Measurements from ENCODE around the gene H19. TPM values are rescaled to one million over a fixed set of nuclear protein-coding genes. Genes with fewer than 3 reads are reported as not detected.

Gene H19
- total and polyA plus RNA-seq, 2 donors (not counting 1 experiment from before 2014, with no cell fraction given): 1.8 to 8.9 TPM

DNA sequence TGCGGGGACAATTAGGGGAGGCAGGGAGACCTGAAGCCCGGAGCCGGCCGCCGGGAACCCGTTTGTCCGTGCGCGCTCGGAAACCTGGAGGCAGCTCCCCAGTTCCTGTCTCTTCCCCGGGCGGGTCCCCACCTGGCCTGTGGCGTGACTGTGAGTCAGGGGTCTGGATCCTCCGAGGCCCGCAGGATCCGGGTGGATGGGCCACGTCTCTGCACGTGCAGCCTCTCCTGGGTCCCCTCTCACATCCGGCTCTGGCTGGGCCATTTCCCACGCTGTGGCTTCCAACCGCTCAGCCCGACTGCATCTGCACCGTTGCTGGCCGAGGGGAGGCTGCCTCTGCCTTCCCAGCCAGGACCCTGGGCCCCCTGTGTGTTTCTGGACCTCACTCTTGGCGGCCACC is 14.8 kb upstream of the H19 start:
- H3K27ac ChIP-seq (ENCODE audit: insufficient read depth, low read length): no peak overlapping the region
- no peak overlapping the region for H3K4me2 ChIP-seq (ENCODE audit: extremely low read depth, insufficient read depth, low read length)
- no peaks in the 10 kb centered on the region for H4K20me1 ChIP-seq (ENCODE audit: control insufficient read depth, extremely low read depth, insufficient read depth, low read length)
- DNase-seq (ENCODE audit: low read depth in 2 of 2): no peak
- no peak overlapping the region for H3K4me3 ChIP-seq (replicated peaks in 1 of 4; ENCODE audit: control extremely low read depth in 1 of 4, insufficient read depth in 1 of 4, low read depth in 3 of 4, low read length in 4 of 4)
- H3K27me3 ChIP-seq (ENCODE audit: control insufficient read depth, insufficient read depth, low read length): no peaks in the 10 kb centered on the region
- H2AFZ ChIP-seq (ENCODE audit: low read length): no peak overlapping the region
- H3K9me3 ChIP-seq (ENCODE audit: control insufficient read depth, insufficient read depth, low read depth, low read length): no peaks in the 10 kb centered on the region
- H3K4me1 ChIP-seq (ENCODE audit: control insufficient read depth, extremely low read depth, insufficient read depth, low read length): no peaks in the 10 kb centered on the region
- H3K9ac ChIP-seq (ENCODE audit: insufficient read depth, low read length): no peak overlapping the region
- H3K36me3 ChIP-seq (ENCODE audit: control insufficient read depth, insufficient read depth, low read length): no peaks in the 10 kb centered on the region
- no peak for TF ChIP-seq EZH2 (IDR thresholded peaks at IDR 0.05; ENCODE audit: low read length, missing control alignments)
- TF ChIP-seq, protein P1, sequence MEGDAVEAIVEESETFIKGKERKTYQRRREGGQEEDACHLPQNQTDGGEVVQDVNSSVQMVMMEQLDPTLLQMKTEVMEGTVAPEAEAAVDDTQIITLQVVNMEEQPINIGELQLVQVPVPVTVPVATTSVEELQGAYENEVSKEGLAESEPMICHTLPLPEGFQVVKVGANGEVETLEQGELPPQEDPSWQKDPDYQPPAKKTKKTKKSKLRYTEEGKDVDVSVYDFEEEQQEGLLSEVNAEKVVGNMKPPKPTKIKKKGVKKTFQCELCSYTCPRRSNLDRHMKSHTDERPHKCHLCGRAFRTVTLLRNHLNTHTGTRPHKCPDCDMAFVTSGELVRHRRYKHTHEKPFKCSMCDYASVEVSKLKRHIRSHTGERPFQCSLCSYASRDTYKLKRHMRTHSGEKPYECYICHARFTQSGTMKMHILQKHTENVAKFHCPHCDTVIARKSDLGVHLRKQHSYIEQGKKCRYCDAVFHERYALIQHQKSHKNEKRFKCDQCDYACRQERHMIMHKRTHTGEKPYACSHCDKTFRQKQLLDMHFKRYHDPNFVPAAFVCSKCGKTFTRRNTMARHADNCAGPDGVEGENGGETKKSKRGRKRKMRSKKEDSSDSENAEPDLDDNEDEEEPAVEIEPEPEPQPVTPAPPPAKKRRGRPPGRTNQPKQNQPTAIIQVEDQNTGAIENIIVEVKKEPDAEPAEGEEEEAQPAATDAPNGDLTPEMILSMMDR (conservative IDR thresholded peaks at IDR 0.05 in 1 of 2, IDR thresholded peaks at IDR 0.05 in 1 of 2; ENCODE audit: low read depth in 1 of 2, low read length in 2 of 2): no peak
- H3K79me2 ChIP-seq (ENCODE audit: control insufficient read depth, insufficient read depth, low read length): no peaks in the 10 kb centered on the region

DNA sequence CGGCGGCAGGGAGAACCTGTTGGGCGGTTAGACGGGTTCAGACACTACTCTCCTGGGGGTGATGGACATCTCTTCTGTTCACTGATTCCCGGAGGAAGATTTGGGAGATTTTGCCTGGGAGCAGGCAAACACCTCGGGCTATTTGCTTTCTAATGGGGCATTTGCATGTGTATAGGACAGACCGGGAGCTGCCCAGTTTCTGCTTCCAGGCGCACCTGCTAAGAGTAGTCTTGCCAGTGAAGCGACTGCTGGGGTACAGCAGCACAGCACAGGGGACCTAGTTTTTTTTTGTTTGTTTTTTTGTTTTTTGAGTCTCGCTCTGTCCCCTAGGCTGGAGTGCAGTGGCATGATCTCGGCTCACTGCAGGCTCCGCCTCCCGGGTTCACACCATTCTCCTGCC is 6.8 kb upstream of the H19 start:
- TF ChIP-seq EZH2 (IDR thresholded peaks at IDR 0.05; ENCODE audit: low read length, missing control alignments): no peak
- TF ChIP-seq, protein P1 (conservative IDR thresholded peaks at IDR 0.05 in 1 of 2, IDR thresholded peaks at IDR 0.05 in 1 of 2; ENCODE audit: low read depth in 1 of 2, low read length in 2 of 2): no peak
- Histone ChIP-seq H3K36me3 (ENCODE audit: control insufficient read depth, insufficient read depth, low read length) (no peaks in the 10 kb centered on the region), H3K79me2 (ENCODE audit: control insufficient read depth, insufficient read depth, low read length) (no peaks in the 10 kb centered on the region), H3K4me3 (replicated peaks in 1 of 4; ENCODE audit: control extremely low read depth in 1 of 4, insufficient read depth in 1 of 4, low read depth in 3 of 4, low read length in 4 of 4) (no peak overlapping the region), H3K27me3 (ENCODE audit: control insufficient read depth, insufficient read depth, low read length) (no peaks in the 10 kb centered on the region), H2AFZ (ENCODE audit: low read length) (no peak overlapping the region), H3K9ac (ENCODE audit: insufficient read depth, low read length) (no peak overlapping the region), H3K9me3 (ENCODE audit: control insufficient read depth, insufficient read depth, low read depth, low read length) (no peaks in the 10 kb centered on the region), H3K4me1 (ENCODE audit: control insufficient read depth, extremely low read depth, insufficient read depth, low read length) (no peaks in the 10 kb centered on the region), H4K20me1 (ENCODE audit: control insufficient read depth, extremely low read depth, insufficient read depth, low read length) (no peaks in the 10 kb centered on the region), H3K27ac (ENCODE audit: insufficient read depth, low read length) (no peak overlapping the region), H3K4me2 (ENCODE audit: extremely low read depth, insufficient read depth, low read length) (no peak overlapping the region)
- no peak for DNase-seq (ENCODE audit: low read depth in 2 of 2)

DNA sequence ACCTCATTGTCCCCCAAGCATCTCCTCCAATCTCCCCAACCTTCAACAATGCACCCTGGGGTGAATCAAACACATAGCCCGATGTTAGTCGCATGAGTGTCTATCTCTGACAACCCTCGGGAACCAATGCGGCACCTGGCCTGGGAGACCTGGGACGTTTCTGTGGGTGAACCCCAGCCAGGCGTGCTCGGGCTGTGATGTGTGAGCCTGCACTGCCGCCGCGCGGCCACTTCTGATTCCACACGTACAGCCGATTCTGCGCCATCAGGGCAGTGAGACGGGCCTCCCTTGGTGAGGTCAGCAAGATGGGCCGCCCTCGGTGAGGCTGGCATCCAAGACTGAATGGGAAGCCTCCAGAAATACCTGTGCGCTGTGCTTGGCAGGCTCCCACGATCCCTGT is 5.2 kb upstream of the H19 start:
- Histone ChIP-seq H3K27me3 (ENCODE audit: control insufficient read depth, insufficient read depth, low read length) (no peaks in the 10 kb centered on the region), H3K27ac (ENCODE audit: insufficient read depth, low read length) (no peak overlapping the region), H3K9me3 (ENCODE audit: control insufficient read depth, insufficient read depth, low read depth, low read length) (no peaks in the 10 kb centered on the region), H3K36me3 (ENCODE audit: control insufficient read depth, insufficient read depth, low read length) (no peaks in the 10 kb centered on the region), H3K9ac (ENCODE audit: insufficient read depth, low read length) (no peak overlapping the region), H3K79me2 (ENCODE audit: control insufficient read depth, insufficient read depth, low read length) (no peaks in the 10 kb centered on the region), H2AFZ (ENCODE audit: low read length) (no peak overlapping the region), H3K4me2 (ENCODE audit: extremely low read depth, insufficient read depth, low read length) (no peak overlapping the region), H4K20me1 (ENCODE audit: control insufficient read depth, extremely low read depth, insufficient read depth, low read length) (no peaks in the 10 kb centered on the region), H3K4me3 (replicated peaks in 1 of 4; ENCODE audit: control extremely low read depth in 1 of 4, insufficient read depth in 1 of 4, low read depth in 3 of 4, low read length in 4 of 4) (no peak overlapping the region), H3K4me1 (ENCODE audit: control insufficient read depth, extremely low read depth, insufficient read depth, low read length) (no peaks in the 10 kb centered on the region)
- DNase-seq (ENCODE audit: low read depth in 2 of 2): no peak
- TF ChIP-seq EZH2 (IDR thresholded peaks at IDR 0.05; ENCODE audit: low read length, missing control alignments): no peak
- TF ChIP-seq, protein P1 (conservative IDR thresholded peaks at IDR 0.05 in 1 of 2, IDR thresholded peaks at IDR 0.05 in 1 of 2; ENCODE audit: low read depth in 1 of 2, low read length in 2 of 2): no peak
